Adrenal gland (tissue), 12 donors: Measurements from ENCODE around the gene GSAP. TPM values are rescaled to one million over a fixed set of nuclear protein-coding genes. Genes with fewer than 3 reads are reported as not detected.
A peak's percentile ranks its signal among the peaks of the same experiment; 100 is the strongest.

Experiments
- DNase-seq, 7 donors: peaks; one replicate each; pipeline ENCODE4 v3.0.0-alpha.2; 2019 to 2020
- H3K27ac ChIP-seq, 5 donors: fragments of 200-600 bp; sonication (generic) in 4 of 5; 1 replicate in 3 of 5; 2 replicates in 2 of 5; pipeline versions ENCODE4 v1.5.1 to v1.8.0; 2016 to 2020; ENCODE audit warnings: mild to moderate bottlenecking in 1 of 5
- H3K27me3 ChIP-seq: fragments of 200-600 bp; 2 replicates; pipeline ENCODE4 v1.8.0; 2021
- H3K36me3 ChIP-seq, 2 donors: fragments of 200-600 bp; replicated peaks in 1 of 2; 1 replicate in 1 of 2; 2 replicates in 1 of 2; pipeline versions ENCODE4 v1.5.1 to v1.8.0; 2018 to 2022
- H3K4me1 ChIP-seq, 2 donors: fragments of 200-600 bp; replicated peaks in 1 of 2; 1 replicate in 1 of 2; 2 replicates in 1 of 2; pipeline versions ENCODE4 v1.5.1 to v1.8.0; 2018 to 2021
- H3K4me3 ChIP-seq, 4 donors: fragments of 200-600 bp; sonication (generic) in 3 of 4; one replicate each; pipeline ENCODE4 v1.5.1; 2016 to 2018
- H3K9me3 ChIP-seq, 3 donors: fragments of 200-600 bp; sonication (generic) in 1 of 3; replicated peaks in 1 of 3; 1 replicate in 2 of 3; 2 replicates in 1 of 3; pipeline versions ENCODE4 v1.5.1 to v1.8.0; 2016 to 2021
- CTCF ChIP-seq, 6 experiments: fragments of 450-650 bp in 4 of 6; fragments of 200-600 bp in 2 of 6; sonication (generic) in 1 of 6; IDR thresholded peaks; 1 replicate in 5 of 6; 2 replicates in 1 of 6; pipeline versions ENCODE4 v1.5.1 to v1.8.0; 2016 to 2021; ENCODE audit warnings: antibody characterized with exemption in 6 of 6, mild to moderate bottlenecking in 2 of 6, moderate library complexity in 1 of 6
- POLR2A ChIP-seq, 2 donors: fragments of 450-650 bp; IDR thresholded peaks; one replicate each; pipeline ENCODE4 v1.6.1; 2017; ENCODE audit warnings: antibody characterized with exemption in 2 of 2, mild to moderate bottlenecking in 2 of 2, moderate library complexity in 1 of 2
- WGBS, 4 donors: extraction: QIAGEN DNeasy Blood & Tissue Kit in 2 of 4; methylation state at CpG; one replicate each; pipeline versions ENCODE4 v1.1.5 to v1.1.7; 2013 to 2017; 5-methylcytosine and 5-hydroxymethylcytosine counted together
- intact Hi-C, 2 donors: fragments of 100-400 bp; cut with DNase I; formaldehyde crosslinking; loops; one replicate each; pipeline versions ENCODE4 v1.14.1 to v1.15.0; 2022 to 2023
- polyA plus RNA-seq, 3 donors: library from polyadenylated mRNA; stranded (reverse); fragments of 200-250 nt in 2 of 3; fragments of 350-450 nt in 1 of 3; fragmentation: Illumina TruSeq in 1 of 3; extraction: RNeasy Lipid Tissue Mini Kit (QIAGEN cat#74804) in 1 of 3; gene quantifications; one replicate each; pipeline ENCODE4 v1.2.3, GENCODE V29; 2013 to 2014
- total RNA-seq, 9 donors: library from RNA; depleted of rRNA in 4 of 9; stranded (reverse); fragments of >200 nt in 4 of 9; fragments of 120-200 nt in 1 of 9; fragmentation: NEBNext Ultra II Directional in 1 of 9; extraction: Animal tissue kit (Norgen Biotek cat#: 25700) in 1 of 9; gene quantifications; one replicate each; pipeline versions ENCODE4 v1.1.0 to v1.2.4, GENCODE V29; 2013 to 2023
- donor health status: healthy with polysubstance abuse.
- donor health status: Bipolar disorder and iron deficiency.
- donor health status: DM: yes; HTN: yes; CAD: no.
- donor health status: DM: no; HTN: no; CAD: no.
- donor health status: DM: no; HTN: no; CAD: no.
- donor health status: DM: yes; HTN: yes; CAD: no.

Gene GSAP
- total and polyA plus RNA-seq, 12 donors: 10.3 to 56.1 (median 18.5) TPM

DNA sequence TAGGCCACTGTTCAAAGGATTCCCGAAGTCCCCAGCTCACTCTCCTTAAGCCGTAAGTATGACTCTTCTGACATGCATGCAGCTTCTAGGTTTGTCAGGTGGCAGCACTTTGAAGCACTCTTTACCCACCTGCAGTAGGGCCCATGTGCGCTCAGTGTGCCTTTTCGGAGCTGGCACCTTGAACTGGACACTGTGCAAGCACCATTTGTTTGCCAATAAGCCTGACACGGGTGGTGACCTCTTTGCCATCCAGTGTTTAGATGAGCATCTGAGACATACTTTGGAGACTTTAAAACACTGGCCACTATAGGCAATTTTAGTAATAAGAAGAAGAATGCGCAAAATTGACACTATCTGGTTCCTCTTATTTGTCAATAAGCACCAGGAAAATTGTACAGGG lies 45.7 kb upstream of the GSAP start:
- TF ChIP-seq POLR2A (IDR thresholded peaks at IDR 0.05) (no peak), CTCF (IDR thresholded peaks at IDR 0.05) (no peak)
- H3K4me3 ChIP-seq: no peak overlapping the region
- H3K27ac ChIP-seq: no peak overlapping the region
- DNase-seq: no peak
- H3K27me3 ChIP-seq: no peaks in the 10 kb centered on the region
- WGBS, 4 donors: 88 to 95% (median 92%) methylated on average over 6 of the region's 6 CpGs
- H3K4me1 ChIP-seq: no peaks in the 10 kb centered on the region
- H3K9me3 ChIP-seq: no peaks in the 10 kb centered on the region
- intact Hi-C loops: no loop called here
- H3K36me3 ChIP-seq: no peaks in the 10 kb centered on the region

DNA sequence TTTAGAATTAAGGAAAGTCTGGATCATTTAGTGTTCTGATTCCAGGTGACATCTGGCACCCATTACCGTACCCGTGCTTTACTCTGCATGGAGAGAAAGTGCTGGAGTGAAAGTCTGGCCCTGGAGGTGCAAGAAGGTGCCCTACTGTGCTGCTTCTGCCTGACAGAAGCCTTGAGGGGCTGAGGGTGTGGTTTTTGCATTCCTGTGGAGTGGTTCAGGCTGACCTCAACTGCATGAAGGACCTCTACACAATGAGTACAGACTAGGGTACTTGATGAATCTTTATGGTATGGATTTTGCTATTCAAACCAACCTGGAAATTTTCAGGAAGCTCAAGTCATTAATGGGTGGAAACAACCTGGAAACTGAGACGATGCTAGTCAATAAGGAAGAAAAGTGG lies 45.1 kb upstream of the GSAP start:
- DNase-seq: no peak
- no peak overlapping the region for H3K4me3 ChIP-seq
- H3K9me3 ChIP-seq: no peaks in the 10 kb centered on the region
- H3K4me1 ChIP-seq: no peaks in the 10 kb centered on the region
- no peak for TF ChIP-seq CTCF (IDR thresholded peaks at IDR 0.05)
- no peak for TF ChIP-seq POLR2A (IDR thresholded peaks at IDR 0.05)
- H3K27ac ChIP-seq: no peak overlapping the region
- no peaks in the 10 kb centered on the region for H3K36me3 ChIP-seq
- 83 to 91% (median 88%) methylated on average over 3 of the region's 3 CpGs for WGBS, 4 donors
- H3K27me3 ChIP-seq: no peaks in the 10 kb centered on the region
- intact Hi-C loops: no loop called here

DNA sequence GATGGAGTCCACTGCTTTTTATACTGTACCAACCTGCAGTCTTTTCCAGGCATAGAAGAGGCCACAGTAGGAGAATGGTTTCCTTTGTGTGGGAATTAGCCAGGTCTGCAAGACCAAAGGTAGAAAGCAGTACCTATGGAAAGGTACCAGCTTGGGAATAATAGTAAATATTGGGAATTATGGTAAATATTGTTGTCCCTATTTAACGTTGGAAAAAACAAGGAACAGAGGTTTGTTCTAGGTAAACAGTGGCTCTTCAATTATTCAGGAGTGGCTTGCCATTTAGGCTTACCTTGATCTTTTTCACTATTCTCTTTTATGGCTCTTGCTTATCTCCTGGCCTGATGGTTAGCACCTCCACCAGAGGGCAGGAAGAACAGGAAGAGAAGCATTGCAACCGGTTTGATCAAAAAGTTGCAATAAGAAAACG lies 43.9 kb upstream of the GSAP start:
- no peak for TF ChIP-seq POLR2A (IDR thresholded peaks at IDR 0.05)
- TF ChIP-seq CTCF (IDR thresholded peaks at IDR 0.05): peak in 2 of 6 experiments; percentile 6 to 10
- WGBS, 4 donors: 23 to 38% (median 34%) methylated on average over 3 of the region's 3 CpGs
- Histone ChIP-seq H3K4me3 (no peak overlapping the region), H3K9me3 (no peaks in the 10 kb centered on the region), H3K36me3 (no peaks in the 10 kb centered on the region), H3K27me3 (no peaks in the 10 kb centered on the region), H3K27ac (no peak overlapping the region), H3K4me1 (no peaks in the 10 kb centered on the region)
- intact Hi-C loops: no loop called here
- no peak for DNase-seq

DNA sequence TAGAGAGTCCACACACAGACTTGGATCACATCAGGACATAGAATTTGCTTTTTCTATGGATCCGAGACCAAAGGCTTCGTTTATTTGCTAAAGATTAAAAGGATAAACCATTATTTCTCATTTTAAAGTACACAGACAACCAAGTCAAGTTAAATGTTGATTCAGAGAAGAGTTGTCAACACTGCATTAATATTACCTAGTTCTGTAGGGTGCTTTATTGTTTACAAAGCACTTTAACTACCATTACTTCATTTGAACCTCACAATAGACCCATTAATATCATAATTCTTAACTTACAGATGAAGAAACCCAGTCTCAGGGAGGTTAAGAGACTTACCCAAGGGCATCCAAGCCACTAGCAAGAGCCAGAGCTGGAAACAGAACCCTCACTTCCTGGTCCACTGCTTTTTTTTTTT lies 43.2 kb upstream of the GSAP start:
- no peaks in the 10 kb centered on the region for H3K27me3 ChIP-seq
- 85 to 90% (median 89%) methylated on average over 2 of the region's 2 CpGs for WGBS, 4 donors
- no peak overlapping the region for H3K27ac ChIP-seq
- no peaks in the 10 kb centered on the region for H3K36me3 ChIP-seq
- H3K4me1 ChIP-seq: no peaks in the 10 kb centered on the region
- no peak for DNase-seq
- no peak for TF ChIP-seq CTCF (IDR thresholded peaks at IDR 0.05)
- TF ChIP-seq POLR2A (IDR thresholded peaks at IDR 0.05): no peak
- H3K4me3 ChIP-seq: no peak overlapping the region
- intact Hi-C loops: no loop called here
- H3K9me3 ChIP-seq: no peaks in the 10 kb centered on the region
